ENCODE measurements around the gene LNX1. TPM values are rescaled to one million over a fixed set of nuclear protein-coding genes. Genes with fewer than 3 reads are reported as not detected.

The LNX1 gene
- total RNA-seq, 1 donor from 2014 or later = 0.34 TPM

- Histone ChIP-seq H3K9me3 (ENCODE audit: low read depth) (no peaks in the 10 kb centered on the region), H3K27ac (no peak overlapping the region), H4K20me1 (ENCODE audit: low read depth) (no peaks in the 10 kb centered on the region), H3K4me1 (no peaks in the 10 kb centered on the region), H3K79me2 (ENCODE audit: low read depth) (no peaks in the 10 kb centered on the region), H3K9ac (no peak overlapping the region), H3F3A (ENCODE audit: low read depth) (no peaks in the 10 kb centered on the region), H3K27me3 (no peaks in the 10 kb centered on the region), H2AFZ (replicated peaks) (no peak overlapping the region), H3K4me2 (no peak overlapping the region), H3K36me3 (no peaks in the 10 kb centered on the region), H3K4me3 (no peak overlapping the region)
- DNase-seq (ENCODE audit: low spot score) = no peak
- peaks cover 6% of the 10 kb centered on the region for H3K27me3 Mint-ChIP-seq (ENCODE audit: insufficient read depth, low read depth)
- TF ChIP-seq EZH2 (IDR thresholded peaks at IDR 0.05) (no peak), EZH2phosphoT487 (IDR thresholded peaks at IDR 0.05) (no peak), CTCF (IDR thresholded peaks at IDR 0.05) (no peak)
- no peak overlapping the region for H3K4me3 Mint-ChIP-seq
- no peaks in the 10 kb centered on the region for H3K9me3 Mint-ChIP-seq
- H3K36me3 Mint-ChIP-seq = no peaks in the 10 kb centered on the region
- peaks cover 5% of the 10 kb centered on the region for H3K4me1 Mint-ChIP-seq
- H3K27ac Mint-ChIP-seq = no peak overlapping the region
Observed at GRCh38 chr4:53598901-53599300, 7.6 kb upstream of the LNX1 start.

GRCh38 chr4:53598483-53598882 is 7.2 kb upstream of the LNX1 start:
- no peaks in the 10 kb centered on the region for H3K79me2 ChIP-seq (ENCODE audit: low read depth)
- no peaks in the 10 kb centered on the region for H3K4me1 ChIP-seq
- no peak overlapping the region for H3K27ac ChIP-seq
- Mint-ChIP-seq H3K9me3 (no peaks in the 10 kb centered on the region), H3K27me3 (ENCODE audit: insufficient read depth, low read depth) (peaks cover 6% of the 10 kb centered on the region), H3K36me3 (no peaks in the 10 kb centered on the region), H3K27ac (no peak overlapping the region), H3K4me3 (no peak overlapping the region), H3K4me1 (peaks cover 5% of the 10 kb centered on the region)
- H3K4me3 ChIP-seq = no peak overlapping the region
- TF ChIP-seq CTCF (IDR thresholded peaks at IDR 0.05) = no peak
- no peak for TF ChIP-seq EZH2 (IDR thresholded peaks at IDR 0.05)
- TF ChIP-seq EZH2phosphoT487 (IDR thresholded peaks at IDR 0.05) = no peak
- H3K4me2 ChIP-seq = no peak overlapping the region
- no peak overlapping the region for H3K9ac ChIP-seq
- no peaks in the 10 kb centered on the region for H3K9me3 ChIP-seq (ENCODE audit: low read depth)
- H3F3A ChIP-seq (ENCODE audit: low read depth) = no peaks in the 10 kb centered on the region
- no peaks in the 10 kb centered on the region for H3K27me3 ChIP-seq
- DNase-seq (ENCODE audit: low spot score) = no peak
- no peak overlapping the region for H2AFZ ChIP-seq (replicated peaks)
- H3K36me3 ChIP-seq = no peaks in the 10 kb centered on the region
- no peaks in the 10 kb centered on the region for H4K20me1 ChIP-seq (ENCODE audit: low read depth)

GRCh38 chr4:53596901-53597300 is 5.6 kb upstream of the LNX1 start:
- H3F3A ChIP-seq (ENCODE audit: low read depth) = no peaks in the 10 kb centered on the region
- H3K4me3 ChIP-seq = no peak overlapping the region
- Mint-ChIP-seq H3K36me3 (no peaks in the 10 kb centered on the region), H3K27me3 (ENCODE audit: insufficient read depth, low read depth) (peaks cover 6% of the 10 kb centered on the region), H3K9me3 (no peaks in the 10 kb centered on the region), H3K4me3 (no peak overlapping the region), H3K4me1 (peaks cover 17% of the 10 kb centered on the region), H3K27ac (no peak overlapping the region)
- no peaks in the 10 kb centered on the region for H3K9me3 ChIP-seq (ENCODE audit: low read depth)
- H3K27ac ChIP-seq = no peak overlapping the region
- H3K36me3 ChIP-seq = no peaks in the 10 kb centered on the region
- H3K9ac ChIP-seq = no peak overlapping the region
- H2AFZ ChIP-seq (replicated peaks) = no peak overlapping the region
- H3K4me1 ChIP-seq = peaks cover 5% of the 10 kb centered on the region
- TF ChIP-seq EZH2 (IDR thresholded peaks at IDR 0.05) (no peak), CTCF (IDR thresholded peaks at IDR 0.05) (no peak), EZH2phosphoT487 (IDR thresholded peaks at IDR 0.05) (no peak)
- no peaks in the 10 kb centered on the region for H3K79me2 ChIP-seq (ENCODE audit: low read depth)
- no peaks in the 10 kb centered on the region for H4K20me1 ChIP-seq (ENCODE audit: low read depth)
- DNase-seq (ENCODE audit: low spot score) = no peak
- no peaks in the 10 kb centered on the region for H3K27me3 ChIP-seq
- H3K4me2 ChIP-seq = no peak overlapping the region

Measured in neural progenitor cell (in vitro differentiated cells).